ENCODE data around the gene PRDM12.

The PRDM12 gene

GRCh38 chr9:130662970-130663257 is 1.5 kb upstream of the PRDM12 start:
- ChIA-PET CTCF (interaction anchor here (0.8 to 1.9 kb wide), 2 partner anchors 20 to 317 kb away, joined by 3 to 8 read pairs; no protein-coding TSS in a partner anchor), POLR2A (no interaction called here)
- H3K4me3 ChIP-seq (ENCODE audit: low read depth, low read length) = no peak overlapping the region
- TF ChIP-seq CTCF (IDR thresholded peaks at IDR 0.05; ENCODE audit: insufficient read depth, low read length, missing control alignments) = no peak
- no peak for DNase-seq (ENCODE audit: low read depth, low spot score)

- CTCF ChIA-PET = interaction anchor here (0.8 to 1.9 kb wide), 2 partner anchors 19 to 317 kb away, joined by 3 to 8 read pairs; no protein-coding TSS in a partner anchor
- no peak for DNase-seq (ENCODE audit: low read depth, low spot score)
- H3K4me3 ChIP-seq (ENCODE audit: low read depth, low read length) = no peak overlapping the region
Observed at GRCh38 chr9:130663258-130663976, 977 bp upstream of the PRDM12 start.

GRCh38 chr9:130663977-130664250 is 480 bp upstream of the PRDM12 start:
- CTCF ChIA-PET = interaction anchor here (0.8 to 1.9 kb wide), 2 partner anchors 19 to 318 kb away, joined by 3 to 8 read pairs; no protein-coding TSS in a partner anchor
- no peak overlapping the region for H3K4me3 ChIP-seq (ENCODE audit: low read depth, low read length)
- POLR2A ChIA-PET = no interaction called here
- TF ChIP-seq CTCF (IDR thresholded peaks at IDR 0.05; ENCODE audit: insufficient read depth, low read length, missing control alignments) = no peak
- DNase-seq (ENCODE audit: low read depth, low spot score) = no peak

More at GRCh38 chr9:130663258-130663976, 977 bp upstream of the PRDM12 start:
- POLR2A ChIA-PET = no interaction called here
- no peak for TF ChIP-seq CTCF (IDR thresholded peaks at IDR 0.05; ENCODE audit: insufficient read depth, low read length, missing control alignments)

- DNase-seq (ENCODE audit: low read depth, low spot score) = no peak
- CTCF ChIA-PET = interaction anchor here (1.2 kb wide), 1 partner anchor 17 kb away, joined by 10 read pairs; no protein-coding TSS in a partner anchor
- no peak for TF ChIP-seq CTCF (IDR thresholded peaks at IDR 0.05; ENCODE audit: insufficient read depth, low read length, missing control alignments)
- no peak overlapping the region for H3K4me3 ChIP-seq (ENCODE audit: low read depth, low read length)
- POLR2A ChIA-PET = no interaction called here
Observed at GRCh38 chr9:130665029-130665430, 636 bp downstream of the PRDM12 start.

- no peak overlapping the region for H3K4me3 ChIP-seq (ENCODE audit: low read depth, low read length)
- no peak for TF ChIP-seq CTCF (IDR thresholded peaks at IDR 0.05; ENCODE audit: insufficient read depth, low read length, missing control alignments)
- CTCF ChIA-PET = interaction anchor here (1.2 kb wide), 2 partner anchors 17 to 19 kb away, joined by 4 to 10 read pairs; no protein-coding TSS in a partner anchor
- POLR2A ChIA-PET = no interaction called here
- no peak for DNase-seq (ENCODE audit: low read depth, low spot score)
Observed at GRCh38 chr9:130665431-130666392, 1.3 kb downstream of the PRDM12 start.
